Epithelial cell of esophagus (primary cell): ENCODE results near the gene MGLL.
A peak's percentile ranks its signal among the peaks of the same experiment; 100 is the strongest.

ENCODE experiments used
- DNase-seq: peaks from one replicate; pipeline ENCODE4 v3.0.0; 2010; ENCODE audit warnings: low read depth
- H3K4me3 ChIP-seq: 2 replicates; pipeline ENCODE4 v1.5.1; 2011; ENCODE audit warnings: mild to moderate bottlenecking, low read length, control low read depth
- TF ChIP-seq, protein P1 (sequence below): IDR thresholded peaks from 2 replicates; pipeline ENCODE4 v1.5.1; 2011; ENCODE audit warnings: low read depth, mild to moderate bottlenecking, low read length, control low read depth, inconsistent platforms; ENCODE audit not compliant: insufficient read depth; ENCODE audit errors: missing control alignments

Gene MGLL

DNA sequence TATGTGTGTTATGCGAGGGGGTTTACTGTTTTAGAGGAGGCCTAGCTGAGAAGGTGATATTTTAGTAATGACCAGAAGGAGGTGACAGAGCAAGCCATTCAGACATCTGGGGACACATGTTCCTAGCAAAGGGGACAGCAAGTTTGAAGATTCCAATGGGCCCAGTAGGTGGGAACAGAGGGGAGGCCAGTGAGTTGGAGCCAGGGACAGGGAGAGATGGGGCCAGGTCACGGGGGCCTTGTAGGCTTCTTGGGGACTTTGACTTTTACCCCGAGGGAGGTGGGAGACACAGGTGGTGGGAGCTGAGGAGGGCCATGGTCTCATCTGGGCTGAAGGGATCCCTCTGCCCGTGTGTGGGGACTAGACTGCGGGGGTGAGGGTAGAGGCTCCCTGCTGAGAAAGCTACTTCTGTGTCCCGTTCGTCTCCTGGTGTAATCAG lies 72.5 kb downstream of the MGLL start:
- TF ChIP-seq, protein P1, sequence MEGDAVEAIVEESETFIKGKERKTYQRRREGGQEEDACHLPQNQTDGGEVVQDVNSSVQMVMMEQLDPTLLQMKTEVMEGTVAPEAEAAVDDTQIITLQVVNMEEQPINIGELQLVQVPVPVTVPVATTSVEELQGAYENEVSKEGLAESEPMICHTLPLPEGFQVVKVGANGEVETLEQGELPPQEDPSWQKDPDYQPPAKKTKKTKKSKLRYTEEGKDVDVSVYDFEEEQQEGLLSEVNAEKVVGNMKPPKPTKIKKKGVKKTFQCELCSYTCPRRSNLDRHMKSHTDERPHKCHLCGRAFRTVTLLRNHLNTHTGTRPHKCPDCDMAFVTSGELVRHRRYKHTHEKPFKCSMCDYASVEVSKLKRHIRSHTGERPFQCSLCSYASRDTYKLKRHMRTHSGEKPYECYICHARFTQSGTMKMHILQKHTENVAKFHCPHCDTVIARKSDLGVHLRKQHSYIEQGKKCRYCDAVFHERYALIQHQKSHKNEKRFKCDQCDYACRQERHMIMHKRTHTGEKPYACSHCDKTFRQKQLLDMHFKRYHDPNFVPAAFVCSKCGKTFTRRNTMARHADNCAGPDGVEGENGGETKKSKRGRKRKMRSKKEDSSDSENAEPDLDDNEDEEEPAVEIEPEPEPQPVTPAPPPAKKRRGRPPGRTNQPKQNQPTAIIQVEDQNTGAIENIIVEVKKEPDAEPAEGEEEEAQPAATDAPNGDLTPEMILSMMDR = no peak
- H3K4me3 ChIP-seq = no peak overlapping the region
- DNase-seq = no peak

DNA sequence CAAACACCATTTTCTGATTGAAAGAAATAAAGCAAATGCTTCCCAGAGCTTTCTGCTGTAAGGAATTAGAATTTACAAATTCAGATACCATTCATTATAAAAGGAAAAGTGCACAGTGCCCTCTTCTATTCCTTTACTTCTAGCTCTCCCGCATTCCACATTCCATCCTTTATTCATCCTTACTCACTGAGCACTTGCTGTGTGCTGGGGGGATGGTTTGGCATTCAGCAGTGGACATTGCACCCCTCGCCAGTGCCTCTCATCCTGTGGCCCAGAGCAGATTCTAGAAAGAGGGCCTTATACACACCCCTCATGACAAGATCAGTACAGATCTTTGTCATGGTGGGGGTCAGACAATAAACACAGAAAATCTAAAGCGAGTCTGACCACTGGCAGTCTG lies 73.0 kb downstream of the MGLL start:
- H3K4me3 ChIP-seq = no peak overlapping the region
- TF ChIP-seq, protein P1 = no peak
- no peak for DNase-seq

DNA sequence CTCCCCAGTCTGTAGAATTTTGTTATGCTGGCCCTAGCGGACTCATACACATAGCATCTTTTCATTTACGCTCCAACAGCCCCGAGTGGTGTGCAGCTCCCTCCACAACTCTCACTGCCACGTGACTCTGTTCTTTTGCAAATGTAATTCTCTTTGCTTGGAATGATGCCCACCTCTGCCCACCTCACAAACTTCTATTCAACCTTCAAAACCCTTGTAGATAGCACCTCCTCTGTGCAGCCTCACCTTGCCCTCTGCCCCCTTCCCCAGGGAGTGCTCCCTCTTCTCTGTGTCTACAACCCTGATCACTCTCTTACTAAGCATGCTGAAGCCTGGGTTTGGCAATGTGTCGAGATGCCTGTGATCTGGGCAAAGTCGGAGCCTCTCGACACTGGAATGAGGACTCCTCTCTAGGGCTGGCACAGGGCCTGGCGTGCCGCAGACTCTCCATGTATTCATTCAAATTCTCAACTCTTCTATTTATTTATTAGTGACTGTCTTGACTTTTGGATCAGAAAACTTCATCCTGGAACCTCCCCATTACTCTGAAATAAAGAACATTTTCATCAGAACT lies 73.5 kb downstream of the MGLL start:
- DNase-seq = no peak
- no peak overlapping the region for H3K4me3 ChIP-seq
- TF ChIP-seq, protein P1 = no peak

DNA sequence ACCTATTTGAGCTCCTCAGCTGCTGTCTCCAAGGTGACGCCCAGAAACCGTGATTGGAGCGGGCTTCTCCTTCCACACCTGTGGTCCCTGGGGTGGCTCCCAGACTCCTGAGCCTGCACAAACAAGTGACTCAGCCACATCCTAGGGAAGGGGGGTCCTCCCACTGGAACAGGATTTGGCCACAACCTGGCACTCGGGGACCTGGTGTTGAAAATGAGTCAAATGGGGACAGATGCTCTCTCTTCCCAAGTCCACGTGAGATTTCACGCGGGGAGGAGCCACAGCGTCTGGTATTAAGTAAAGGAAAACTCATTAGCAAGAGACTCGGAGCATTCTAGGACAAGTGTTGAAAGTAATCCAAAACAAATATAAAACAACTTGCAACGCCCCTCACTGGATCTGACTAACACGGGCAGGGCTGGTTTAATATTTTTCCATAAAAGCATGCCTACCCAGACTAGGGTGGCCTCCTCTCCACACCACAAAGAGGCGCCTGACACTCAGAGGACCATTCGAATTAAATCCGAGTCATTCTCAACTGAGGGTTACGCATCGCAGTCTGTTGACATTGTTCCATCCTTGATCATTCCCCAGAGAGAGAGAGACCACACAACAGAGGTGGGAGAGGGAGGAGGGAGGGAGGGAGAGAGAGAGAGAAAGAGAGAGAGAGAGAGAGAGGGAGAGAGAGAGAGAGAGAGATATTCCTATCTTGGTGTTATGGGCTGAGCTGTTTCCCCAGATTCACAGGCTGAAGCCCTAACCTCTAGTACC lies 74.4 kb downstream of the MGLL start:
- TF ChIP-seq, protein P1 = no peak
- peak; percentile 88 for DNase-seq
- H3K4me3 ChIP-seq = no peak overlapping the region

DNA sequence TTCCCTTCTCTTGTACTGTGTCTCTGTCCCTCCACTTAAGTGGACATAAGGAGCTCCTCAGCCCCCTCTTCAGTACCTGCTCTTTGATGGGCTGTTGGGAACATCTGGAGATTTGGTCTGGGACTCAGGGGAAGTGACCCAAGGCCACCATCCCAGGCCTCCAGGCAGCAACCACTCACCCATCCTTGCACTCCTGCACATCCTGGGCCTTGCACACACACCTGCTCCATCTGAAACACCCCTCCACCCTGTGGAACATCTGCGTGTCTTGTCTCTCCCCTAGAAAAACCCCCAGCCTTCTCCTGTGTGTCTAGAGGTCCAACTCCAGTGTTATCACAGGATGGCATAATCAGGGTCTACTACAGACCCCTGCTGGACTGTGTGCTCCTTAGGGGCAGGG lies 75.2 kb downstream of the MGLL start:
- DNase-seq = no peak
- no peak overlapping the region for H3K4me3 ChIP-seq
- TF ChIP-seq, protein P1 = no peak

DNA sequence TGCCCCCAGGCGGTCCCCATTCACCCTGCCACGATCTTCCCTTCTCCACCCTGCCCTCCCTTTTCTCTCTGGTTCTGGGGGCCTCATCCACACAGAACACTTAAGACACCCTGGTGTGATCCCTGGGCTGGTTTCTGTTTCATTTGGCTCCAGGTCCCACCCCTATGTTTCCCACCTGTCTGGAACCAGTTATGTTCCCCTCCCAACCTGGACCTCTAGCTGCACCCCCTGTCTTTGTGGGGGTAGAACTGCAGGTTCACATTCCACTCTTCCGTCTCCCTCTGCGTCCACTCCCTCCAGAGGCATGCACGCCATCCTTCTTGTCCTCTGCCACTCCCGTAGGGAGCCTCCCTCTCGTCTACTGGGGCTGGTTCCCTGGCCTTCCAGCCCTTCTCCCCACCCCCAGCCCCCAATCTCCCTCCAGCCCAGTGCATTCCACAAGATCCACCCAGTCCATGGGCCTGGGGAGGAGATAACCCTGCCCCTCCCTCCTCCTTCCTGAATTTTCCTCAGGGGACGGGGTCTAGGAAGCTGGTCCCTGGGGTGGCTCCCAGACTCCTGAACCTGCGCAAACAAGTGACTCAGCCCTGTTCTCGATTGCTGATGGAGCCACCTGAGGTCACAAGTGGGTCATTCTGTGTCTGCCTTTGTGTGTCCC lies 75.8 kb downstream of the MGLL start:
- H3K4me3 ChIP-seq = no peak overlapping the region
- TF ChIP-seq, protein P1 = no peak
- peak; percentile 36 for DNase-seq
